Prostate gland (tissue), 2 donors: ENCODE data around the gene MUC15. TPM values are rescaled to one million over a fixed set of nuclear protein-coding genes. Genes with fewer than 3 reads are reported as not detected.

ENCODE experiments used
- DNase-seq: peaks from one replicate; pipeline ENCODE4 v3.0.0-alpha.2; 2019; ENCODE audit warnings: low spot score
- H3K27ac ChIP-seq, 2 donors: fragments of 200-600 bp; sonication (generic); 2 replicates each; pipeline ENCODE4 v1.5.1; 2017 to 2019
- H3K27me3 ChIP-seq: fragments of 200-600 bp; sonication (generic); replicated peaks from 2 replicates; pipeline ENCODE4 v1.5.1; 2019; ENCODE audit not compliant: insufficient read depth
- H3K36me3 ChIP-seq, 2 donors: fragments of 200-600 bp; sonication (generic); 1 replicate in 1 of 2; 2 replicates in 1 of 2; pipeline versions ENCODE4 v1.5.1 to v1.8.1; 2017 to 2019
- H3K4me1 ChIP-seq: fragments of 200-600 bp; sonication (generic); replicated peaks from 2 replicates; pipeline ENCODE4 v1.5.1; 2019
- H3K4me3 ChIP-seq, 2 donors: fragments of 200-600 bp; sonication (generic); 2 replicates each; pipeline ENCODE4 v1.5.1; 2017 to 2019
- H3K9me3 ChIP-seq: fragments of 200-600 bp; sonication (generic); 2 replicates; pipeline ENCODE4 v1.5.1; 2017
- POLR2A ChIP-seq: fragments of 450-650 bp; IDR thresholded peaks from one replicate; pipeline ENCODE4 v1.6.1; 2016; ENCODE audit warnings: antibody characterized with exemption, mild to moderate bottlenecking
- POLR2AphosphoS5 ChIP-seq: sonication (generic); formaldehyde crosslinking; IDR thresholded peaks from one replicate; pipeline ENCODE4 v1.6.1; 2017; ENCODE audit warnings: antibody characterized with exemption
- WGBS: methylation state at CpG from one replicate; pipeline ENCODE4 v1.1.5; 2018; 5-methylcytosine and 5-hydroxymethylcytosine counted together
- intact Hi-C: fragments of 100-400 bp; cut with DNase I; formaldehyde crosslinking; loops from one replicate; pipeline ENCODE4 v1.14.2; 2022
- total RNA-seq, 2 donors: library from RNA; depleted of rRNA; stranded (reverse); fragments of >200 nt; gene quantifications; one replicate each; pipeline ENCODE4 v1.1.0, GENCODE V29; 2016
- TF ChIP-seq, protein P1 (sequence below), 4 experiments: fragments of 200-600 bp in 2 of 4; fragments of 450-650 bp in 2 of 4; sonication (generic) in 2 of 4; IDR thresholded peaks; 1 replicate in 3 of 4; 2 replicates in 1 of 4; pipeline ENCODE4 v1.5.1; 2016 to 2019; ENCODE audit warnings: antibody characterized with exemption in 4 of 4, mild to moderate bottlenecking in 2 of 4, moderate library complexity in 2 of 4

The MUC15 gene
- total RNA-seq, 2 donors from 2014 or later, result 1.5 to 4.1 TPM

DNA sequence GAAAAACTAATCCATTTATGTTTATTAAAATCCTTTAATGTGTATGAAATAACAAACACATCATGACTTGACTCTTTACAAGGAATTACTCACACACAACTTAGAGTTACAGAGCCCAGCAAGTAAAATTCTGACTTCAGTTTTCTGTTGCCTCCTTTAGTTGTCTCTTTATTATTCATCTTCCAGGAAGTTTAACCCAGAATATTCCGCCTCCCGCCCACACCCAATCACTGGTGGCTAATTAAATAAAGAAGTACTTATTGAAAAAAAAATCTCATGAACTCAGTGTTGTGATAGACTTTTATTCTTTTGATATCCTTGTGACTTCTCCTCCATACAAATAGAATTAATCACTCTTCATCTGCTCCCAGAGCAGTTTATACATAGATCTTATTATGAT lies 61.9 kb downstream of the MUC15 start:
- no peak for DNase-seq
- Histone ChIP-seq H3K27me3 (no peaks in the 10 kb centered on the region), H3K9me3 (no peaks in the 10 kb centered on the region), H3K36me3 (no peaks in the 10 kb centered on the region), H3K4me3 (no peak overlapping the region), H3K27ac (no peak overlapping the region), H3K4me1 (no peaks in the 10 kb centered on the region)
- TF ChIP-seq, protein P1, sequence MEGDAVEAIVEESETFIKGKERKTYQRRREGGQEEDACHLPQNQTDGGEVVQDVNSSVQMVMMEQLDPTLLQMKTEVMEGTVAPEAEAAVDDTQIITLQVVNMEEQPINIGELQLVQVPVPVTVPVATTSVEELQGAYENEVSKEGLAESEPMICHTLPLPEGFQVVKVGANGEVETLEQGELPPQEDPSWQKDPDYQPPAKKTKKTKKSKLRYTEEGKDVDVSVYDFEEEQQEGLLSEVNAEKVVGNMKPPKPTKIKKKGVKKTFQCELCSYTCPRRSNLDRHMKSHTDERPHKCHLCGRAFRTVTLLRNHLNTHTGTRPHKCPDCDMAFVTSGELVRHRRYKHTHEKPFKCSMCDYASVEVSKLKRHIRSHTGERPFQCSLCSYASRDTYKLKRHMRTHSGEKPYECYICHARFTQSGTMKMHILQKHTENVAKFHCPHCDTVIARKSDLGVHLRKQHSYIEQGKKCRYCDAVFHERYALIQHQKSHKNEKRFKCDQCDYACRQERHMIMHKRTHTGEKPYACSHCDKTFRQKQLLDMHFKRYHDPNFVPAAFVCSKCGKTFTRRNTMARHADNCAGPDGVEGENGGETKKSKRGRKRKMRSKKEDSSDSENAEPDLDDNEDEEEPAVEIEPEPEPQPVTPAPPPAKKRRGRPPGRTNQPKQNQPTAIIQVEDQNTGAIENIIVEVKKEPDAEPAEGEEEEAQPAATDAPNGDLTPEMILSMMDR (IDR thresholded peaks at IDR 0.05), result no peak
- TF ChIP-seq POLR2AphosphoS5 (no peak), POLR2A (no peak)
- intact Hi-C loops, result no loop called here
- WGBS, result 75% methylated on average over 2 of the region's 2 CpGs

Other genes with a start within 250 kb of the MUC15 start
- gene ANO3, start 240.1 kb downstream of the MUC15 start, total RNA-seq, result under 1 TPM in 1 of 2 donors, not detected in 1; 0.68 TPM
- gene SLC5A12, start 149.8 kb upstream of the MUC15 start, total RNA-seq, result not detected